NCI-H2107 (cell line): ENCODE measurements around the gene FSTL1.

Experiments used
- DNase-seq: peaks from one replicate; lab custom pipeline; 2025; lab: John Stamatoyannopoulos, UW

FSTL1 gene

GRCh38 chr3:120450600-120451271, at the start of gene FSTL1:
Gene FSTL1, minus strand, starts transcription at chr3:120450992. Its CDS starts 246 bp downstream, at chr3:120450746.
- no peak for DNase-seq

- DNase-seq, result no peak
Observed at GRCh38 chr3:120498556-120499346, 48.0 kb upstream of the FSTL1 start.

GRCh38 chr3:120497818-120498217, 47.0 kb upstream of the FSTL1 start:
- DNase-seq, result no peak

GRCh38 chr3:120497336-120497735, 46.5 kb upstream of the FSTL1 start:
- DNase-seq, result no peak

- no peak for DNase-seq
Observed at GRCh38 chr3:120496278-120497002, 45.6 kb upstream of the FSTL1 start.

GRCh38 chr3:120495809-120496208, 45.0 kb upstream of the FSTL1 start:
- DNase-seq, result no peak

GRCh38 chr3:120492103-120492502, 41.3 kb upstream of the FSTL1 start:
- DNase-seq, result no peak

- no peak for DNase-seq
Observed at GRCh38 chr3:120489421-120489820, 38.6 kb upstream of the FSTL1 start.

GRCh38 chr3:120488296-120488695, 37.5 kb upstream of the FSTL1 start:
- no peak for DNase-seq

- DNase-seq, result no peak
Observed at GRCh38 chr3:120487191-120487650, 36.4 kb upstream of the FSTL1 start.

GRCh38 chr3:120481081-120481480, 30.3 kb upstream of the FSTL1 start:
- no peak for DNase-seq

- DNase-seq, result no peak
Observed at GRCh38 chr3:120477781-120478180, 27.0 kb upstream of the FSTL1 start.

GRCh38 chr3:120475722-120476377, 25.1 kb upstream of the FSTL1 start:
- peak; percentile 27 for DNase-seq

GRCh38 chr3:120473896-120474675, 23.3 kb upstream of the FSTL1 start:
- DNase-seq, result no peak

GRCh38 chr3:120473389-120473788, 22.6 kb upstream of the FSTL1 start:
- no peak for DNase-seq

- DNase-seq, result no peak
Observed at GRCh38 chr3:120472121-120472844, 21.5 kb upstream of the FSTL1 start.

GRCh38 chr3:120471643-120472042, 20.9 kb upstream of the FSTL1 start:
- DNase-seq, result no peak

GRCh38 chr3:120470870-120471269, 20.1 kb upstream of the FSTL1 start:
- no peak for DNase-seq

- no peak for DNase-seq
Observed at GRCh38 chr3:120469882-120470301, 19.1 kb upstream of the FSTL1 start.

GRCh38 chr3:120469440-120469839, 18.6 kb upstream of the FSTL1 start:
- no peak for DNase-seq
